K562 (cell line): Measurements from ENCODE around the gene PRKCE. TPM values are rescaled to one million over a fixed set of nuclear protein-coding genes. Genes with fewer than 3 reads are reported as not detected.
A peak's percentile ranks its signal among the peaks of the same experiment; 100 is the strongest.

Source experiments
- RAD21 ChIP-seq, 2 experiments: fragments of 250-450 bp in 1 of 2; fragments of 450-650 bp in 1 of 2; sonication (Bioruptor Pico) in 1 of 2; formaldehyde crosslinking in 1 of 2; IDR thresholded peaks in 1 of 2; conservative IDR thresholded peaks in 1 of 2; 2 replicates each; pipeline versions ENCODE4 v1.4.0 to v1.8.0; 2020 to 2022; ENCODE audit warnings: mild to moderate bottlenecking in 2 of 2, moderate library complexity in 1 of 2
- SUPT5H ChIP-seq: fragments of 450-650 bp; IDR thresholded peaks from 2 replicates; pipeline ENCODE4 v1.6.1; 2016
- TAF1 ChIP-seq: IDR thresholded peaks from 2 replicates; pipeline ENCODE4 v1.6.1; 2011; ENCODE audit warnings: mild to moderate bottlenecking, low read length, moderate library complexity; ENCODE audit not compliant: insufficient read depth, control insufficient read depth, severe bottlenecking; ENCODE audit errors: extremely low read depth
- TOE1 ChIP-seq, 2 experiments: fragments of 450-650 bp in 1 of 2; sonication (generic) in 1 of 2; formaldehyde crosslinking in 1 of 2; IDR thresholded peaks; 2 replicates each; pipeline versions ENCODE4 v1.7.1 to v1.8.0; 2016 to 2022; ENCODE audit warnings: borderline replicate concordance in 2 of 2, mild to moderate bottlenecking in 2 of 2, antibody characterized with exemption in 1 of 2, inconsistent platforms in 1 of 2, low read depth in 1 of 2, missing genetic modification reagents in 1 of 2, moderate library complexity in 1 of 2
- ZEB2 ChIP-seq: fragments of 450-650 bp; IDR thresholded peaks from 2 replicates; pipeline ENCODE4 v1.6.1; 2016
- ZNF253 ChIP-seq: fragments of 250-450 bp; sonication (Bioruptor Pico); conservative IDR thresholded peaks from 2 replicates; pipeline ENCODE4 v1.6.1; 2021; ENCODE audit warnings: mild to moderate bottlenecking
- ZNF507 ChIP-seq: conservative IDR thresholded peaks from 2 replicates; pipeline ENCODE4 v1.6.1; 2017; ENCODE audit warnings: missing genetic modification characterization, missing compliant biosample characterization
- ZNF589 ChIP-seq: fragments of 200-800 bp; sonication (Bioruptor generic); IDR thresholded peaks from 2 replicates; pipeline ENCODE4 v1.6.1; 2016; ENCODE audit warnings: low read depth, missing genetic modification characterization, missing compliant biosample characterization
- ZZZ3 ChIP-seq: fragments of 450-650 bp; IDR thresholded peaks from 2 replicates; pipeline ENCODE4 v1.6.1; 2016; ENCODE audit warnings: antibody characterized with exemption, mild to moderate bottlenecking, moderate library complexity
- polyA plus RNA-seq, 8 experiments: library from polyadenylated mRNA; depleted of rRNA in 4 of 8; stranded (reverse) in 5 of 8; unstranded in 3 of 8; fragments of >200 nt; fragmentation: Nextera tagmentation in 2 of 8; fragmentation: Illumina TruSeq in 1 of 8; extraction: Ambion mirVana in 2 of 8; extraction: Trizol in 1 of 8; gene quantifications; 2 replicates each; pipeline versions ENCODE4 v1.2.1 to v1.2.3, GENCODE V29; 2011 to 2014; ENCODE audit warnings: inconsistent platforms in 1 of 8, missing spikeins in 1 of 8
- total RNA-seq, 7 experiments: library from RNA; depleted of rRNA in 6 of 7; stranded (reverse); fragments of >200 nt in 6 of 7; fragmentation: Illumina TruSeq in 2 of 7; extraction: Trizol in 2 of 7; gene quantifications; 2 replicates each; pipeline versions ENCODE4 v1.2.1 to v1.2.3, GENCODE V29; 2011 to 2021; ENCODE audit warnings: low replicate concordance in 1 of 7
- TF ChIP-seq, protein P1 (sequence below): fragments of 200-600 bp; sonication (generic); IDR thresholded peaks from one replicate; pipeline ENCODE4 v1.6.1; 2012; ENCODE audit warnings: mild to moderate bottlenecking, low read depth, low read length, inconsistent platforms
- TF ChIP-seq, protein P2 (sequence below): IDR thresholded peaks from 2 replicates; pipeline ENCODE4 v1.6.1; 2014; ENCODE audit warnings: antibody characterized with exemption
- TF ChIP-seq, protein P3 (sequence below): fragments of 250-450 bp; sonication (Bioruptor Pico); IDR thresholded peaks from 2 replicates; pipeline ENCODE4 v1.5.0; 2020; ENCODE audit warnings: mild to moderate bottlenecking

Gene PRKCE
- total and polyA plus RNA-seq, 9 of the 15 experiments (the other 6 are each of a cell fraction or from before 2014, with no cell fraction given): 0.06 to 1.0 (median 0.22) TPM; not detected in 1

DNA sequence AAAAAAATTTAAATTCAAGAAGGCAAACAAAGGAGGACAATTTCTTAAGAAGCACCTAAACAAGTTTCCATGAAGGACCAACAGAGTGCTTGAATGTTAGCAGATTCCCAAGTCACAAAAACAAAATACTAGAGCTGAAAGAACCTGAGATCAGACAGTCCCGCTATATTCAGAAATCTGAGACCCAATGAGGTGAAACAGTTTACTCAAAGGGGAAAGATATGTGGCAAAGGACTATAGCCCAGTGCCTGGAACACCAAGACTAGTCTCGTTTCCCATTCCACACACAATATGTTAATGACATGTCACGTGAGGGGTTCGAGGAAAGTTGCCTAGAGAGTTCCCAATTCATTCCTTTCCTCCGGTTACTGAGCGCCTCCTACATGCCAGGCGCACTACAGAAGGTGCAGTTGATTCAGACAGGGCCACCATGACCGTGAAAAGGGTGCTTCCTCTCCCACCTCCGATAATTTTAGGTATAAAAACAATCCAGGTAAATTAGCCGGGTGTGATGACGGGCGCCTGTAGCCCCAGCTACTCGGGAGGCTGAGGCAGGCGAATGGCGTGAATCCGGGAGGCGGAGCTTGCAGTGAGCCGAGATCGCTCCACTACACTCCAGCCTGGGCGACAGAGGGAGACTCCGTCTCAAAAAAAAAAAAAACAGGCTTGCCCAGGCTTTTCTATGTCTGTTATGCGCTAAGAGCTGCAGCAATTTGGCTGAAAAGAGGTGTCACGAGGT lies 41.0 kb upstream of the PRKCE start (continued):
- TF ChIP-seq, protein P1, sequence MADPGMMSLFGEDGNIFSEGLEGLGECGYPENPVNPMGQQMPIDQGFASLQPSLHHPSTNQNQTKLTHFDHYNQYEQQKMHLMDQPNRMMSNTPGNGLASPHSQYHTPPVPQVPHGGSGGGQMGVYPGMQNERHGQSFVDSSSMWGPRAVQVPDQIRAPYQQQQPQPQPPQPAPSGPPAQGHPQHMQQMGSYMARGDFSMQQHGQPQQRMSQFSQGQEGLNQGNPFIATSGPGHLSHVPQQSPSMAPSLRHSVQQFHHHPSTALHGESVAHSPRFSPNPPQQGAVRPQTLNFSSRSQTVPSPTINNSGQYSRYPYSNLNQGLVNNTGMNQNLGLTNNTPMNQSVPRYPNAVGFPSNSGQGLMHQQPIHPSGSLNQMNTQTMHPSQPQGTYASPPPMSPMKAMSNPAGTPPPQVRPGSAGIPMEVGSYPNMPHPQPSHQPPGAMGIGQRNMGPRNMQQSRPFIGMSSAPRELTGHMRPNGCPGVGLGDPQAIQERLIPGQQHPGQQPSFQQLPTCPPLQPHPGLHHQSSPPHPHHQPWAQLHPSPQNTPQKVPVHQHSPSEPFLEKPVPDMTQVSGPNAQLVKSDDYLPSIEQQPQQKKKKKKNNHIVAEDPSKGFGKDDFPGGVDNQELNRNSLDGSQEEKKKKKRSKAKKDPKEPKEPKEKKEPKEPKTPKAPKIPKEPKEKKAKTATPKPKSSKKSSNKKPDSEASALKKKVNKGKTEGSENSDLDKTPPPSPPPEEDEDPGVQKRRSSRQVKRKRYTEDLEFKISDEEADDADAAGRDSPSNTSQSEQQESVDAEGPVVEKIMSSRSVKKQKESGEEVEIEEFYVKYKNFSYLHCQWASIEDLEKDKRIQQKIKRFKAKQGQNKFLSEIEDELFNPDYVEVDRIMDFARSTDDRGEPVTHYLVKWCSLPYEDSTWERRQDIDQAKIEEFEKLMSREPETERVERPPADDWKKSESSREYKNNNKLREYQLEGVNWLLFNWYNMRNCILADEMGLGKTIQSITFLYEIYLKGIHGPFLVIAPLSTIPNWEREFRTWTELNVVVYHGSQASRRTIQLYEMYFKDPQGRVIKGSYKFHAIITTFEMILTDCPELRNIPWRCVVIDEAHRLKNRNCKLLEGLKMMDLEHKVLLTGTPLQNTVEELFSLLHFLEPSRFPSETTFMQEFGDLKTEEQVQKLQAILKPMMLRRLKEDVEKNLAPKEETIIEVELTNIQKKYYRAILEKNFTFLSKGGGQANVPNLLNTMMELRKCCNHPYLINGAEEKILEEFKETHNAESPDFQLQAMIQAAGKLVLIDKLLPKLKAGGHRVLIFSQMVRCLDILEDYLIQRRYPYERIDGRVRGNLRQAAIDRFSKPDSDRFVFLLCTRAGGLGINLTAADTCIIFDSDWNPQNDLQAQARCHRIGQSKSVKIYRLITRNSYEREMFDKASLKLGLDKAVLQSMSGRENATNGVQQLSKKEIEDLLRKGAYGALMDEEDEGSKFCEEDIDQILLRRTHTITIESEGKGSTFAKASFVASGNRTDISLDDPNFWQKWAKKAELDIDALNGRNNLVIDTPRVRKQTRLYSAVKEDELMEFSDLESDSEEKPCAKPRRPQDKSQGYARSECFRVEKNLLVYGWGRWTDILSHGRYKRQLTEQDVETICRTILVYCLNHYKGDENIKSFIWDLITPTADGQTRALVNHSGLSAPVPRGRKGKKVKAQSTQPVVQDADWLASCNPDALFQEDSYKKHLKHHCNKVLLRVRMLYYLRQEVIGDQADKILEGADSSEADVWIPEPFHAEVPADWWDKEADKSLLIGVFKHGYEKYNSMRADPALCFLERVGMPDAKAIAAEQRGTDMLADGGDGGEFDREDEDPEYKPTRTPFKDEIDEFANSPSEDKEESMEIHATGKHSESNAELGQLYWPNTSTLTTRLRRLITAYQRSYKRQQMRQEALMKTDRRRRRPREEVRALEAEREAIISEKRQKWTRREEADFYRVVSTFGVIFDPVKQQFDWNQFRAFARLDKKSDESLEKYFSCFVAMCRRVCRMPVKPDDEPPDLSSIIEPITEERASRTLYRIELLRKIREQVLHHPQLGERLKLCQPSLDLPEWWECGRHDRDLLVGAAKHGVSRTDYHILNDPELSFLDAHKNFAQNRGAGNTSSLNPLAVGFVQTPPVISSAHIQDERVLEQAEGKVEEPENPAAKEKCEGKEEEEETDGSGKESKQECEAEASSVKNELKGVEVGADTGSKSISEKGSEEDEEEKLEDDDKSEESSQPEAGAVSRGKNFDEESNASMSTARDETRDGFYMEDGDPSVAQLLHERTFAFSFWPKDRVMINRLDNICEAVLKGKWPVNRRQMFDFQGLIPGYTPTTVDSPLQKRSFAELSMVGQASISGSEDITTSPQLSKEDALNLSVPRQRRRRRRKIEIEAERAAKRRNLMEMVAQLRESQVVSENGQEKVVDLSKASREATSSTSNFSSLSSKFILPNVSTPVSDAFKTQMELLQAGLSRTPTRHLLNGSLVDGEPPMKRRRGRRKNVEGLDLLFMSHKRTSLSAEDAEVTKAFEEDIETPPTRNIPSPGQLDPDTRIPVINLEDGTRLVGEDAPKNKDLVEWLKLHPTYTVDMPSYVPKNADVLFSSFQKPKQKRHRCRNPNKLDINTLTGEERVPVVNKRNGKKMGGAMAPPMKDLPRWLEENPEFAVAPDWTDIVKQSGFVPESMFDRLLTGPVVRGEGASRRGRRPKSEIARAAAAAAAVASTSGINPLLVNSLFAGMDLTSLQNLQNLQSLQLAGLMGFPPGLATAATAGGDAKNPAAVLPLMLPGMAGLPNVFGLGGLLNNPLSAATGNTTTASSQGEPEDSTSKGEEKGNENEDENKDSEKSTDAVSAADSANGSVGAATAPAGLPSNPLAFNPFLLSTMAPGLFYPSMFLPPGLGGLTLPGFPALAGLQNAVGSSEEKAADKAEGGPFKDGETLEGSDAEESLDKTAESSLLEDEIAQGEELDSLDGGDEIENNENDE: no peak
- TF ChIP-seq ZNF589 (CRISPR knock-in tag) (0 out of 2 replicates have a peak, but pooled peaks have one; percentile 54), ZNF253 (no peak), TOE1 (IDR thresholded peaks at IDR 0.05; ENCODE audit: borderline replicate concordance) (peak; percentile 95), TOE1 (CRISPR knock-in tag; IDR thresholded peaks at IDR 0.05; ENCODE audit: borderline replicate concordance, low read depth) (no peak), SUPT5H (no peak), RAD21 (CRISPR knock-in tag; conservative IDR thresholded peaks at IDR 0.05 in 1 of 2, IDR thresholded peaks at IDR 0.05 in 1 of 2) (peak in 1 of 2 experiments; percentile 36; a peak in 2 of 4 replicates), ZZZ3 (no peak), ZNF507 (tag) (no peak), ZEB2 (0 out of 2 replicates have a peak, but pooled peaks have one; percentile 13), TAF1 (peak; percentile 29)
- TF ChIP-seq, protein P2, sequence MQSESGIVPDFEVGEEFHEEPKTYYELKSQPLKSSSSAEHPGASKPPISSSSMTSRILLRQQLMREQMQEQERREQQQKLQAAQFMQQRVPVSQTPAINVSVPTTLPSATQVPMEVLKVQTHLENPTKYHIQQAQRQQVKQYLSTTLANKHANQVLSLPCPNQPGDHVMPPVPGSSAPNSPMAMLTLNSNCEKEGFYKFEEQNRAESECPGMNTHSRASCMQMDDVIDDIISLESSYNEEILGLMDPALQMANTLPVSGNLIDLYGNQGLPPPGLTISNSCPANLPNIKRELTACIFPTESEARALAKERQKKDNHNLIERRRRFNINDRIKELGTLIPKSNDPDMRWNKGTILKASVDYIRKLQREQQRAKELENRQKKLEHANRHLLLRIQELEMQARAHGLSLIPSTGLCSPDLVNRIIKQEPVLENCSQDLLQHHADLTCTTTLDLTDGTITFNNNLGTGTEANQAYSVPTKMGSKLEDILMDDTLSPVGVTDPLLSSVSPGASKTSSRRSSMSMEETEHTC: peak; percentile 73
- TF ChIP-seq, protein P3, sequence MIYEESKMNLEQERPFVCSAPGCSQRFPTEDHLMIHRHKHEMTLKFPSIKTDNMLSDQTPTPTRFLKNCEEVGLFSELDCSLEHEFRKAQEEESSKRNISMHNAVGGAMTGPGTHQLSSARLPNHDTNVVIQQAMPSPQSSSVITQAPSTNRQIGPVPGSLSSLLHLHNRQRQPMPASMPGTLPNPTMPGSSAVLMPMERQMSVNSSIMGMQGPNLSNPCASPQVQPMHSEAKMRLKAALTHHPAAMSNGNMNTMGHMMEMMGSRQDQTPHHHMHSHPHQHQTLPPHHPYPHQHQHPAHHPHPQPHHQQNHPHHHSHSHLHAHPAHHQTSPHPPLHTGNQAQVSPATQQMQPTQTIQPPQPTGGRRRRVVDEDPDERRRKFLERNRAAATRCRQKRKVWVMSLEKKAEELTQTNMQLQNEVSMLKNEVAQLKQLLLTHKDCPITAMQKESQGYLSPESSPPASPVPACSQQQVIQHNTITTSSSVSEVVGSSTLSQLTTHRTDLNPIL: no peak
